H9 (cell line): Measurements from ENCODE around the gene SURF2. TPM values are rescaled to one million over a fixed set of nuclear protein-coding genes. Genes with fewer than 3 reads are reported as not detected.

ENCODE experiments used
- DNase-seq: peaks from one replicate; pipeline ENCODE4 v3.0.0-alpha.2; 2017
- H2AFZ ChIP-seq: one replicate; pipeline ENCODE4 v1.6.1; 2013; ENCODE audit warnings: mild to moderate bottlenecking, low read length, control low read depth, moderate library complexity
- H2AK5ac ChIP-seq: 2 replicates; pipeline ENCODE4 v1.6.1; 2013; ENCODE audit warnings: low read length, control low read depth, mixed read lengths; ENCODE audit not compliant: insufficient read length
- H2BK120ac ChIP-seq: one replicate; pipeline ENCODE4 v1.6.1; 2013; ENCODE audit warnings: low read depth, mild to moderate bottlenecking, low read length, control low read depth, inconsistent platforms; ENCODE audit not compliant: poor library complexity, severe bottlenecking
- H2BK12ac ChIP-seq: 2 replicates; pipeline ENCODE4 v1.6.1; 2013; ENCODE audit warnings: low read length, control low read depth, mixed read lengths, low read depth; ENCODE audit not compliant: insufficient read length
- H2BK15ac ChIP-seq: 2 replicates; pipeline ENCODE4 v1.6.1; 2013; ENCODE audit warnings: low read depth, low read length, control low read depth
- H2BK20ac ChIP-seq: one replicate; pipeline ENCODE4 v1.6.1; 2013; ENCODE audit warnings: low read depth, mild to moderate bottlenecking, low read length, control low read depth, inconsistent platforms; ENCODE audit not compliant: poor library complexity, severe bottlenecking
- H2BK5ac ChIP-seq: 2 replicates; pipeline ENCODE4 v1.6.1; 2013; ENCODE audit warnings: low read length, control low read depth, mixed read lengths; ENCODE audit not compliant: insufficient read length
- H3K14ac ChIP-seq: 2 replicates; pipeline ENCODE4 v1.6.1; 2013; ENCODE audit warnings: low read length, control low read depth; ENCODE audit not compliant: insufficient read depth
- H3K18ac ChIP-seq: 2 replicates; pipeline ENCODE4 v1.6.1; 2013; ENCODE audit warnings: low read depth, mild to moderate bottlenecking, mixed read lengths, low read length, control low read depth; ENCODE audit not compliant: insufficient read length
- H3K23ac ChIP-seq: 2 replicates; pipeline ENCODE4 v1.6.1; 2013; ENCODE audit warnings: low read length, control low read depth, mixed read lengths, low read depth; ENCODE audit not compliant: insufficient read length
- H3K23me2 ChIP-seq: 2 replicates; pipeline ENCODE4 v1.6.1; 2013; ENCODE audit warnings: low read depth, mild to moderate bottlenecking, mixed read lengths, low read length, control low read depth; ENCODE audit not compliant: insufficient read length, poor library complexity, severe bottlenecking
- H3K27ac ChIP-seq: 2 replicates; pipeline ENCODE4 v1.5.1; 2013; ENCODE audit warnings: low read length, control low read depth, mixed read lengths, low read depth; ENCODE audit not compliant: insufficient read length
- H3K27me3 ChIP-seq: 2 replicates; pipeline ENCODE4 v1.6.1; 2013; ENCODE audit warnings: low read length, control low read depth, inconsistent platforms; ENCODE audit not compliant: insufficient read depth
- H3K4ac ChIP-seq: 2 replicates; pipeline ENCODE4 v1.6.1; 2013; ENCODE audit warnings: low read depth, mild to moderate bottlenecking, control low read depth, inconsistent platforms, low read length, moderate library complexity
- H3K4me1 ChIP-seq: 2 replicates; pipeline ENCODE4 v1.6.1; 2013; ENCODE audit warnings: low read length, control low read depth, inconsistent platforms; ENCODE audit not compliant: insufficient read depth
- H3K4me2 ChIP-seq: 2 replicates; pipeline ENCODE4 v1.6.1; 2013; ENCODE audit warnings: low read length, control low read depth, mixed read lengths; ENCODE audit not compliant: insufficient read length, insufficient read depth
- H3K56ac ChIP-seq: 2 replicates; pipeline ENCODE4 v1.6.1; 2013; ENCODE audit warnings: low read depth, mild to moderate bottlenecking, mixed read lengths, low read length, control low read depth; ENCODE audit not compliant: insufficient read length
- H3K79me1 ChIP-seq: 2 replicates; pipeline ENCODE4 v1.6.1; 2013; ENCODE audit warnings: low read depth, mild to moderate bottlenecking, moderate library complexity, low read length, control low read depth, inconsistent platforms; ENCODE audit not compliant: insufficient read depth, poor library complexity, severe bottlenecking
- H3K79me2 ChIP-seq: 2 replicates; pipeline ENCODE4 v1.6.1; 2013; ENCODE audit warnings: low read length, control low read depth, inconsistent platforms; ENCODE audit not compliant: insufficient read depth
- H3K9ac ChIP-seq: 2 replicates; pipeline ENCODE4 v1.6.1; 2013; ENCODE audit warnings: low read length, control low read depth, mixed read lengths; ENCODE audit not compliant: insufficient read length; ENCODE audit errors: extremely low read depth
- H3K9me3 ChIP-seq: one replicate; pipeline ENCODE4 v1.6.1; 2013; ENCODE audit warnings: low read depth, low read length, inconsistent platforms; ENCODE audit not compliant: control insufficient read depth
- H3T11ph ChIP-seq: one replicate; pipeline ENCODE4 v1.6.1; 2013; ENCODE audit warnings: mild to moderate bottlenecking, low read length, control low read depth, inconsistent platforms
- H4K20me1 ChIP-seq: one replicate; pipeline ENCODE4 v1.6.1; 2013; ENCODE audit not compliant: control insufficient read depth, insufficient read length, insufficient read depth
- H4K5ac ChIP-seq: 2 replicates; pipeline ENCODE4 v1.6.1; 2013; ENCODE audit warnings: low read depth, mild to moderate bottlenecking, mixed read lengths, low read length, control low read depth; ENCODE audit not compliant: insufficient read length
- H4K8ac ChIP-seq: replicated peaks from 2 replicates; pipeline ENCODE4 v1.6.1; 2013; ENCODE audit warnings: low read length, control low read depth, mixed read lengths, low read depth; ENCODE audit not compliant: insufficient read length
- H4K91ac ChIP-seq: 2 replicates; pipeline ENCODE4 v1.6.1; 2013; ENCODE audit warnings: low read depth, mild to moderate bottlenecking, moderate library complexity, mixed read lengths, low read length, control low read depth; ENCODE audit not compliant: insufficient read length
- H3K27ac Mint-ChIP-seq, 3 experiments: 2 replicates in 2 of 3; 3 replicates in 1 of 3; pipeline ENCODE4 v1.8.0; 2020 to 2021; ENCODE audit warnings: mixed read lengths in 3 of 3, mild to moderate bottlenecking in 1 of 3, moderate library complexity in 1 of 3
- H3K27me3 Mint-ChIP-seq: 2 replicates; pipeline ENCODE4 v1.8.0; 2021; ENCODE audit warnings: low read depth, mild to moderate bottlenecking, moderate library complexity, mixed read lengths
- H3K36me3 Mint-ChIP-seq, 3 experiments: 2 replicates in 2 of 3; 3 replicates in 1 of 3; pipeline ENCODE4 v1.8.0; 2020 to 2021; ENCODE audit warnings: low read depth in 3 of 3, mixed read lengths in 3 of 3; ENCODE audit not compliant: insufficient read depth in 1 of 3
- H3K4me1 Mint-ChIP-seq, 2 experiments: 2 replicates each; pipeline ENCODE4 v1.8.0; 2020; ENCODE audit warnings: mixed read lengths in 2 of 2
- H3K4me3 Mint-ChIP-seq, 2 experiments: 2 replicates in 1 of 2; 3 replicates in 1 of 2; pipeline ENCODE4 v1.8.0; 2020 to 2021; ENCODE audit warnings: mild to moderate bottlenecking in 2 of 2, mixed read lengths in 2 of 2, moderate library complexity in 1 of 2
- H3K9me3 Mint-ChIP-seq, 2 experiments: 2 replicates in 1 of 2; 3 replicates in 1 of 2; pipeline ENCODE4 v1.8.0; 2020; ENCODE audit warnings: mild to moderate bottlenecking in 2 of 2, mixed read lengths in 2 of 2, moderate library complexity in 1 of 2
- WGBS: extraction: QIAGEN DNeasy Blood & Tissue Kit; methylation state at CpG from one replicate; pipeline ENCODE4 v1.1.7; 2013; ENCODE audit warnings: missing lambda C conversion rate, low lambda C conversion rate, mixed read lengths; ENCODE audit not compliant: insufficient read length; ENCODE audit errors: extremely low coverage; 5-methylcytosine and 5-hydroxymethylcytosine counted together
- total RNA-seq: library from RNA; stranded (reverse); gene quantifications from 2 replicates; pipeline ENCODE4 v1.2.1, GENCODE V29; 2021
- TF ChIP-seq, protein P1 (sequence below): fragments of 200-600 bp; sonication (generic); conservative IDR thresholded peaks from 3 replicates; pipeline ENCODE4 v1.8.0; 2021; ENCODE audit warnings: antibody characterized with exemption, mild to moderate bottlenecking

Gene SURF2
- total RNA-seq, 1 experiment from 2014 or later, result 44.4 TPM

DNA sequence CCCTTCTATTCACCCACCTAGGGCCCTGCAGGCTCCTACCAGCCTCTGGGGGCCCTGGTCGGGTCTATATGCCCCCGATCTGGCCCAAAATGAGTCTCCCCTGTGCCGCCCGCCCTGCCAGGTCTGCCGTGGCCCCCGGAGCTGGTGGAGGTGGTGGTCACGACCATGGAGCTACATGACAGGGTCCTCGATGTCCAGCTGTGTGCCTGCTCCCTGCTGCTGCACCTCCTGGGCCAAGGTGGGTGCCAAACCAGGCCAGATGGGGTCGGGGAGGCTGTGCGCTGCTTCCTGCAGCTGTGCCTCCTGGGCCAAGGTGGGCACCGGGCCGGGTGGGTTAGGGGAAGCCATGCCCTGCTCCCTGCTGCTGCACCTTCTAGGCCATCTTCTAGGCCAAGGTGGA, 43.9 kb downstream of the SURF2 start:
- no peaks in the 10 kb centered on the region for H4K20me1 ChIP-seq
- H3K9ac ChIP-seq, result no peak overlapping the region
- H2BK12ac ChIP-seq, result no peak overlapping the region
- no peaks in the 10 kb centered on the region for H3K23me2 ChIP-seq
- H3K18ac ChIP-seq, result no peak overlapping the region
- no peaks in the 10 kb centered on the region for H3K27me3 ChIP-seq
- H3K36me3 Mint-ChIP-seq, result peaks cover under 1 to 10% (median 9%) of the 10 kb centered on the region in 3 experiments; a peak in 5 of 7 replicates
- DNase-seq, result no peak
- H2BK120ac ChIP-seq, result no peak overlapping the region
- no peak overlapping the region for H2AK5ac ChIP-seq
- WGBS, result no CpG with 5 or more reads among the region's 12 CpGs
- H3K56ac ChIP-seq, result no peak overlapping the region
- H2BK15ac ChIP-seq, result no peak overlapping the region
- no peaks in the 10 kb centered on the region for H3K79me1 ChIP-seq
- no peaks in the 10 kb centered on the region for H3K79me2 ChIP-seq
- no peak overlapping the region for H3K4me2 ChIP-seq
- H3K23ac ChIP-seq, result no peak overlapping the region
- H3T11ph ChIP-seq, result no peak overlapping the region
- no peak overlapping the region for H4K91ac ChIP-seq
- H3K27ac ChIP-seq, result no peak overlapping the region
- H3K4ac ChIP-seq, result no peak overlapping the region
- TF ChIP-seq, protein P1, sequence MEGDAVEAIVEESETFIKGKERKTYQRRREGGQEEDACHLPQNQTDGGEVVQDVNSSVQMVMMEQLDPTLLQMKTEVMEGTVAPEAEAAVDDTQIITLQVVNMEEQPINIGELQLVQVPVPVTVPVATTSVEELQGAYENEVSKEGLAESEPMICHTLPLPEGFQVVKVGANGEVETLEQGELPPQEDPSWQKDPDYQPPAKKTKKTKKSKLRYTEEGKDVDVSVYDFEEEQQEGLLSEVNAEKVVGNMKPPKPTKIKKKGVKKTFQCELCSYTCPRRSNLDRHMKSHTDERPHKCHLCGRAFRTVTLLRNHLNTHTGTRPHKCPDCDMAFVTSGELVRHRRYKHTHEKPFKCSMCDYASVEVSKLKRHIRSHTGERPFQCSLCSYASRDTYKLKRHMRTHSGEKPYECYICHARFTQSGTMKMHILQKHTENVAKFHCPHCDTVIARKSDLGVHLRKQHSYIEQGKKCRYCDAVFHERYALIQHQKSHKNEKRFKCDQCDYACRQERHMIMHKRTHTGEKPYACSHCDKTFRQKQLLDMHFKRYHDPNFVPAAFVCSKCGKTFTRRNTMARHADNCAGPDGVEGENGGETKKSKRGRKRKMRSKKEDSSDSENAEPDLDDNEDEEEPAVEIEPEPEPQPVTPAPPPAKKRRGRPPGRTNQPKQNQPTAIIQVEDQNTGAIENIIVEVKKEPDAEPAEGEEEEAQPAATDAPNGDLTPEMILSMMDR, result no peak
- H4K8ac ChIP-seq, result no peak overlapping the region
- H2BK20ac ChIP-seq, result no peak overlapping the region
- no peak overlapping the region for H3K4me3 Mint-ChIP-seq
- no peak overlapping the region; the same call in 1 of the 2 replicates for H3K14ac ChIP-seq
- H3K9me3 ChIP-seq, result no peaks in the 10 kb centered on the region
- peaks cover 0 to 3% of the 10 kb centered on the region in 2 experiments; a peak in 1 of 4 replicates for H3K4me1 Mint-ChIP-seq
- no peaks in the 10 kb centered on the region for H3K9me3 Mint-ChIP-seq
- H2BK5ac ChIP-seq, result no peak overlapping the region
- no peak overlapping the region for H2AFZ ChIP-seq
- H3K27ac Mint-ChIP-seq, result no peak overlapping the region
- H3K27me3 Mint-ChIP-seq, result peaks cover 17% of the 10 kb centered on the region
- H4K5ac ChIP-seq, result no peak overlapping the region
- H3K4me1 ChIP-seq, result no peaks in the 10 kb centered on the region
